CD4-positive, alpha-beta T cell (primary cell): ENCODE data around the gene WDR89. TPM values are rescaled to one million over a fixed set of nuclear protein-coding genes. Genes with fewer than 3 reads are reported as not detected.

Experiments
- ATAC-seq: fragments of 200-7000 bp; cut with Tn5 transposase; one replicate; pipeline ENCODE4 v1.10.0; 2022; ENCODE audit warnings: mild to moderate bottlenecking; ENCODE audit not compliant: poor library complexity
- CTCF ChIA-PET: fragments of 350-600 bp; sonication (Branson Sonifier 250); formaldehyde crosslinking; loops from one replicate; lab custom pipeline; 2021; ENCODE audit warnings: antibody characterized with exemption, inconsistent platforms; lab: Charles Lee
- POLR2A ChIA-PET: fragments of 350-600 bp; sonication (Branson Sonifier 250); formaldehyde crosslinking; loops from one replicate; lab custom pipeline; 2021; ENCODE audit warnings: antibody characterized with exemption, inconsistent platforms; lab: Charles Lee
- DNase-seq, 14 experiments: peaks; one replicate each; pipeline ENCODE4 v3.0.0-alpha.2; 2013 to 2020; ENCODE audit warnings: mixed read lengths in 2 of 14
- H3K27ac ChIP-seq, 2 donors: one replicate each; pipeline versions ENCODE4 v1.5.1 to v1.7.0; 2013; ENCODE audit warnings: low read length in 2 of 2, low read depth in 1 of 2, mild to moderate bottlenecking in 1 of 2
- H3K27me3 ChIP-seq, 2 experiments: 1 replicate in 1 of 2; 2 replicates in 1 of 2; pipeline versions ENCODE4 v1.6.1 to v1.7.0; 2013; ENCODE audit warnings: low read length in 2 of 2, control low read depth in 1 of 2, mild to moderate bottlenecking in 1 of 2, moderate library complexity in 1 of 2; ENCODE audit not compliant: insufficient read depth in 2 of 2, control insufficient read depth in 1 of 2
- H3K36me3 ChIP-seq: one replicate; pipeline ENCODE4 v1.6.1; 2013; ENCODE audit warnings: low read length, control low read depth; ENCODE audit not compliant: insufficient read depth
- H3K4me1 ChIP-seq: one replicate; pipeline ENCODE4 v1.6.1; 2013; ENCODE audit warnings: low read length, control low read depth; ENCODE audit not compliant: insufficient read depth
- H3K4me3 ChIP-seq: one replicate; pipeline ENCODE4 v1.5.1; 2013; ENCODE audit warnings: mild to moderate bottlenecking, low read length, moderate library complexity
- H3K9me3 ChIP-seq, 2 experiments: 1 replicate in 1 of 2; 2 replicates in 1 of 2; pipeline versions ENCODE4 v1.6.1 to v1.7.0; 2013; ENCODE audit warnings: low read length in 2 of 2, mild to moderate bottlenecking in 2 of 2, control low read depth in 1 of 2, moderate library complexity in 1 of 2; ENCODE audit not compliant: control insufficient read depth in 1 of 2, insufficient read depth in 1 of 2
- H3K27ac Mint-ChIP-seq: one replicate; pipeline ENCODE4 v1.8.0; 2020; ENCODE audit warnings: mixed read lengths
- H3K27me3 Mint-ChIP-seq: one replicate; pipeline ENCODE4 v1.8.0; 2021; ENCODE audit warnings: mixed read lengths
- H3K36me3 Mint-ChIP-seq: one replicate; pipeline ENCODE4 v1.8.0; 2021; ENCODE audit warnings: low read depth, mixed read lengths
- H3K4me1 Mint-ChIP-seq: one replicate; pipeline ENCODE4 v1.8.0; 2021; ENCODE audit warnings: low read depth, mixed read lengths
- H3K4me3 Mint-ChIP-seq: one replicate; pipeline ENCODE4 v1.8.0; 2020; ENCODE audit warnings: mild to moderate bottlenecking, mixed read lengths
- H3K9me3 Mint-ChIP-seq: one replicate; pipeline ENCODE4 v1.8.0; 2020; ENCODE audit warnings: mixed read lengths
- intact Hi-C, 2 experiments: fragments of 100-400 bp; cut with DNase I in 1 of 2; cut with micrococcal nuclease in 1 of 2; formaldehyde crosslinking; loops; one replicate each; pipeline versions ENCODE4 v1.15.1 to v1.9.0; 2023 to 2025; cut with DNase I, micrococcal nuclease
- total RNA-seq, 174 experiments: library from RNA in 2 of 174; stranded (reverse) in 2 of 174; gene quantifications; one replicate each; pipeline ENCODE4 v1.2.3 and lab custom pipeline; 2021 to 2026
- TF ChIP-seq, protein P1 (sequence below): fragments of 200-600 bp; IDR thresholded peaks from one replicate; pipeline ENCODE4 v1.8.0; 2022; ENCODE audit warnings: antibody characterized with exemption, mild to moderate bottlenecking

WDR89 gene
- total RNA-seq, 2 experiments from 2014 or later = 12.4 to 13.4 TPM

GRCh38 chr14:63673255-63673654 lies 31.6 kb upstream of the WDR89 start:
- Histone ChIP-seq H3K27me3 (no peaks in the 10 kb centered on the region), H3K4me3 (no peak overlapping the region), H3K9me3 (no peaks in the 10 kb centered on the region), H3K27ac (no peak overlapping the region), H3K36me3 (peaks cover 7% of the 10 kb centered on the region), H3K4me1 (no peaks in the 10 kb centered on the region)
- POLR2A ChIA-PET = interaction anchor here (1.2 kb wide), 1 partner anchor 31 kb away, joined by 3 read pairs; the partner anchor contains the start of gene WDR89
- Mint-ChIP-seq H3K4me3 (no peak overlapping the region), H3K4me1 (no peaks in the 10 kb centered on the region), H3K27me3 (no peaks in the 10 kb centered on the region), H3K36me3 (peaks cover 9% of the 10 kb centered on the region), H3K27ac (no peak overlapping the region), H3K9me3 (no peaks in the 10 kb centered on the region)
- no peak for ATAC-seq
- intact Hi-C loops = no loop called here
- TF ChIP-seq, protein P1, sequence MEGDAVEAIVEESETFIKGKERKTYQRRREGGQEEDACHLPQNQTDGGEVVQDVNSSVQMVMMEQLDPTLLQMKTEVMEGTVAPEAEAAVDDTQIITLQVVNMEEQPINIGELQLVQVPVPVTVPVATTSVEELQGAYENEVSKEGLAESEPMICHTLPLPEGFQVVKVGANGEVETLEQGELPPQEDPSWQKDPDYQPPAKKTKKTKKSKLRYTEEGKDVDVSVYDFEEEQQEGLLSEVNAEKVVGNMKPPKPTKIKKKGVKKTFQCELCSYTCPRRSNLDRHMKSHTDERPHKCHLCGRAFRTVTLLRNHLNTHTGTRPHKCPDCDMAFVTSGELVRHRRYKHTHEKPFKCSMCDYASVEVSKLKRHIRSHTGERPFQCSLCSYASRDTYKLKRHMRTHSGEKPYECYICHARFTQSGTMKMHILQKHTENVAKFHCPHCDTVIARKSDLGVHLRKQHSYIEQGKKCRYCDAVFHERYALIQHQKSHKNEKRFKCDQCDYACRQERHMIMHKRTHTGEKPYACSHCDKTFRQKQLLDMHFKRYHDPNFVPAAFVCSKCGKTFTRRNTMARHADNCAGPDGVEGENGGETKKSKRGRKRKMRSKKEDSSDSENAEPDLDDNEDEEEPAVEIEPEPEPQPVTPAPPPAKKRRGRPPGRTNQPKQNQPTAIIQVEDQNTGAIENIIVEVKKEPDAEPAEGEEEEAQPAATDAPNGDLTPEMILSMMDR = no peak
- CTCF ChIA-PET = no interaction called here
- no peak for DNase-seq

DNA sequence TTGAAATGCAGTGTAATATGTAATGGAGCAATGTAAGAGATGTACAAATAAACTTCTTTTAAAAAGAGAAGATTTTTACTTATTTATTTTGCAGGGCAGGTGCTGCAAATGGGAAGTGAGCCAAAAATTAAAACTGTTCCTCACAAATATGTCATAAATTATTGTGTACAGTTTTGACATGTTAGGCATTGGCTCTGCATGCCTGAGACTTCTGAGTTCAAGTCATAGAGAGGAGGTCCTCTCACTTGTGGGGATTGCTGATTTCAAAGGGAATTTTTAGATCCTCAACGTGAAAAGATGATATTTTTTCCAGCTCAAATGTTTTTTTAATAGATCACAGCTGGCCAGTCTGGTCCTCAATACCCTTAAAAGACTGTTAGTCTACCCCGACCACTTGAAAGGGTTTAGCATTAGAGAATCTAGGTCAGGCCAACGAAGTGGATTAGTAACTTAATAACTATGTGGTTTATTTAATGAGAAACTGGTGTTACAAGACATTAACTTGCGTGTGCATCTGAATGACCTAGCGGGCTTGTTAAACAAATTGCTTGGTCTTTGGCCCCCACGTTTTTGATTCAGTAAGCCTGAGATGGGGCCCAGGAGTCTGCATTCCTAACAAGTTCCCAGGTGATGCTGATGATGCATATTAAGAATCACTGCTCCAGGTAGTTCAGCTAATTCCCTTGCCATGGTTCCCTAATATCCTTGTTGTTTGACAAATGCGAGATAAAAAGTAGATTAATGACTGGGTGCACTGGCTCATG lies 30.9 kb upstream of the WDR89 start:
- ChIA-PET CTCF (interaction anchor here (0.5 kb wide), 1 partner anchor 97 kb away, joined by 3 read pairs; no protein-coding TSS in a partner anchor), POLR2A (interaction anchor here (1.2 kb wide), 1 partner anchor 31 kb away, joined by 3 read pairs; the partner anchor contains the start of gene WDR89)
- H3K27me3 ChIP-seq = no peaks in the 10 kb centered on the region
- no peaks in the 10 kb centered on the region for H3K27me3 Mint-ChIP-seq
- no peak overlapping the region for H3K27ac ChIP-seq
- H3K4me3 ChIP-seq = no peak overlapping the region
- no peak overlapping the region for H3K27ac Mint-ChIP-seq
- H3K4me1 Mint-ChIP-seq = no peaks in the 10 kb centered on the region
- intact Hi-C loops = no loop called here
- TF ChIP-seq, protein P1 = no peak
- H3K4me1 ChIP-seq = no peaks in the 10 kb centered on the region
- DNase-seq (no peak), ATAC-seq (no peak)
- no peaks in the 10 kb centered on the region for H3K9me3 Mint-ChIP-seq
- peaks cover 9% of the 10 kb centered on the region for H3K36me3 Mint-ChIP-seq
- H3K9me3 ChIP-seq = no peaks in the 10 kb centered on the region
- peaks cover 6% of the 10 kb centered on the region for H3K36me3 ChIP-seq
- no peak overlapping the region for H3K4me3 Mint-ChIP-seq

GRCh38 chr14:63671987-63672386 lies 30.3 kb upstream of the WDR89 start:
- H3K36me3 ChIP-seq = peaks cover under 1% of the 10 kb centered on the region

More at GRCh38 chr14:63671987-63672386, 30.3 kb upstream of the WDR89 start:
- Mint-ChIP-seq H3K4me1 (no peaks in the 10 kb centered on the region), H3K36me3 (peaks cover 5% of the 10 kb centered on the region), H3K9me3 (no peaks in the 10 kb centered on the region), H3K4me3 (no peak overlapping the region), H3K27me3 (no peaks in the 10 kb centered on the region), H3K27ac (no peak overlapping the region)
- Histone ChIP-seq H3K9me3 (no peaks in the 10 kb centered on the region), H3K27ac (no peak overlapping the region), H3K4me1 (no peaks in the 10 kb centered on the region), H3K27me3 (no peaks in the 10 kb centered on the region), H3K4me3 (no peak overlapping the region)
- ChIA-PET POLR2A (no interaction called here), CTCF (interaction anchor here (0.5 kb wide), 1 partner anchor 98 kb away, joined by 3 read pairs; no protein-coding TSS in a partner anchor)
- DNase-seq (no peak), ATAC-seq (no peak)
- intact Hi-C loops = no loop called here
- TF ChIP-seq, protein P1 = no peak
